ENCODE data around the gene ZNF654.
A peak's percentile ranks its signal among the peaks of the same experiment; 100 is the strongest.
"Not testable (repeated sequence)": the region's sequence is repeated elsewhere in the genome, so short reads cannot be mapped to it uniquely, and the experiment has no call there.

ZNF654 gene

GRCh38 chr3:88058581-88059379, at the start of gene ZNF654, which contains the start of gene CGGBP1:
Gene ZNF654 (plus strand): TSS chr3:88059255. CDS start chr3:88059320, 65 bp downstream.
Gene CGGBP1 (minus strand): TSS chr3:88059005. CDS start chr3:88055976, 3,029 bp downstream.
- Histone ChIP-seq H3K4me3 (peak within 1 kb of the TSS; percentile 77), H3K27ac (peak within 1 kb of the TSS; percentile 96 to 97)
- TF ChIP-seq CTCF (IDR thresholded peaks at IDR 0.05): no peak
- DNase-seq (ENCODE audit: low spot score): peak; percentile 99

- TF ChIP-seq CTCF (IDR thresholded peaks at IDR 0.05): no peak
- no peak overlapping the region for H3K27ac ChIP-seq
- no peak overlapping the region for H3K4me3 ChIP-seq
- DNase-seq (ENCODE audit: low spot score): no peak
Measured at GRCh38 chr3:88010810-88011209, 48.2 kb upstream of the ZNF654 start.

GRCh38 chr3:88013592-88013991, 45.5 kb upstream of the ZNF654 start:
- no peak overlapping the region for H3K4me3 ChIP-seq
- no peak for TF ChIP-seq CTCF (IDR thresholded peaks at IDR 0.05)
- no peak for DNase-seq (ENCODE audit: low spot score)
- H3K27ac ChIP-seq: no peak overlapping the region

- H3K27ac ChIP-seq; H3K4me3 ChIP-seq; DNase-seq (ENCODE audit: low spot score): not testable (repeated sequence)
Measured at GRCh38 chr3:88015656-88016055, 43.4 kb upstream of the ZNF654 start.

GRCh38 chr3:88019024-88019423, 40.0 kb upstream of the ZNF654 start:
- H3K27ac ChIP-seq: no peak overlapping the region
- DNase-seq (ENCODE audit: low spot score): no peak
- H3K4me3 ChIP-seq: no peak overlapping the region
- TF ChIP-seq CTCF (IDR thresholded peaks at IDR 0.05): no peak

GRCh38 chr3:88025001-88025552, 34.0 kb upstream of the ZNF654 start:
- H3K27ac ChIP-seq: no peak overlapping the region
- no peak overlapping the region for H3K4me3 ChIP-seq
- DNase-seq (ENCODE audit: low spot score): no peak
- no peak for TF ChIP-seq CTCF (IDR thresholded peaks at IDR 0.05)

- DNase-seq (ENCODE audit: low spot score): no peak
- no peak for TF ChIP-seq CTCF (IDR thresholded peaks at IDR 0.05)
- Histone ChIP-seq H3K4me3 (no peak overlapping the region), H3K27ac (no peak overlapping the region)
Measured at GRCh38 chr3:88028876-88029275, 30.2 kb upstream of the ZNF654 start.

Measured in coronary artery (tissue), 2 donors.